Chondrocyte (in vitro differentiated cells): Measurements from ENCODE around the gene DENND4A. TPM values are rescaled to one million over a fixed set of nuclear protein-coding genes. Genes with fewer than 3 reads are reported as not detected.

ENCODE experiments used
- DNase-seq: peaks from one replicate; pipeline ENCODE4 v3.0.0; 2021; ENCODE audit warnings: mixed read lengths, low spot score
- H3K27ac Mint-ChIP-seq: one replicate; pipeline ENCODE4 v1.8.0; 2021; ENCODE audit warnings: mild to moderate bottlenecking, moderate library complexity, mixed read lengths; ENCODE audit not compliant: unreplicated experiment
- H3K27me3 Mint-ChIP-seq: 2 replicates; pipeline ENCODE4 v1.8.0; 2021; ENCODE audit warnings: low read depth, mixed read lengths
- H3K36me3 Mint-ChIP-seq: 2 replicates; pipeline ENCODE4 v1.8.0; 2021; ENCODE audit warnings: low read depth, mixed read lengths
- H3K4me1 Mint-ChIP-seq: 2 replicates; pipeline ENCODE4 v1.8.0; 2021; ENCODE audit warnings: low read depth, mild to moderate bottlenecking, mixed read lengths
- H3K4me3 Mint-ChIP-seq: one replicate; pipeline ENCODE4 v1.8.0; 2021; ENCODE audit warnings: mild to moderate bottlenecking, moderate library complexity, mixed read lengths; ENCODE audit not compliant: unreplicated experiment
- H3K9me3 Mint-ChIP-seq: 2 replicates; pipeline ENCODE4 v1.8.0; 2021; ENCODE audit warnings: low read depth, mixed read lengths
- CTCF ChIP-seq: fragments of 200-600 bp; sonication (generic); IDR thresholded peaks from 2 replicates; pipeline ENCODE4 v1.5.0; 2021; ENCODE audit warnings: antibody characterized with exemption, mild to moderate bottlenecking, moderate library complexity
- total RNA-seq: library from RNA; stranded (reverse); gene quantifications from 3 replicates; pipeline ENCODE4 v1.2.1, GENCODE V29; 2021

DENND4A gene
- total RNA-seq, 1 donor from 2014 or later: 9.7 TPM

DNA sequence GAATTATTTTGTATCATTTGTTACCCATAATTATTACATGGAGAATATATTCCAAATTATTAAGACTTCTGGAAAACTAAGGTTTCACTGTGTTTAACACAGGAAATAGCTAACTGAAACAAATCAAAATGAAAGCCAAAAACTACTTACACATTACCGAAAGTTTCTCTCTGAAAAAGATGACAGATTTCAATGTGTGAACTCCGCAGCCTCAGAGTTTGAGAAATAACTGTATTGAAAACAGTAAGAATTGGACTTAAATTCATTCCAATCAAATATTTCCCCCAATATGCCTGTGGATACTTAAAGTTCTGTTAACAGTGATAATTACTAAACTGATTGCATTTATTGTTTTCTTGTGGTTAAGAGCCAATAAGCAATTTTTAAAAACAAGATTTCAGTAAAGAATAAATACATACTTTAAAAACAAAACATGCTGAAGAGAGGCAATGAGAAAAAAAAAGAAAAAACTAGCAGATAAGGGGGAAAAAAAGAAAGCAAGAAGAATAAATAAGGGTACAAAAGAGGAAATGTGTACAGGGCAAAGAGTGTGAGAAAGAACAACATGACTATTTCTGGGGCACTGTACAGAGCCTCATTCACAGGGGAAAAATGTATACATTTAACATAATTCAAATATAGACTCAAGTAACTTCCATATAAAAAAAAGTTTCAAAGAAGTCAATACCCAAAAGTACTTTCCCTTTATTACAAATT is 30.7 kb downstream of the DENND4A start:
- no peak for TF ChIP-seq CTCF
- no peaks in the 10 kb centered on the region for H3K27me3 Mint-ChIP-seq
- no peaks in the 10 kb centered on the region for H3K36me3 Mint-ChIP-seq
- no peak for DNase-seq
- no peak overlapping the region for H3K27ac Mint-ChIP-seq
- peaks cover 15% of the 10 kb centered on the region for H3K4me1 Mint-ChIP-seq
- no peaks in the 10 kb centered on the region for H3K9me3 Mint-ChIP-seq
- H3K4me3 Mint-ChIP-seq: no peak overlapping the region

- Mint-ChIP-seq H3K27me3 (no peaks in the 10 kb centered on the region), H3K4me1 (peaks cover 15% of the 10 kb centered on the region)
Observed at GRCh38 chr15:65759441-65759840, 32.7 kb downstream of the DENND4A start.

DNA sequence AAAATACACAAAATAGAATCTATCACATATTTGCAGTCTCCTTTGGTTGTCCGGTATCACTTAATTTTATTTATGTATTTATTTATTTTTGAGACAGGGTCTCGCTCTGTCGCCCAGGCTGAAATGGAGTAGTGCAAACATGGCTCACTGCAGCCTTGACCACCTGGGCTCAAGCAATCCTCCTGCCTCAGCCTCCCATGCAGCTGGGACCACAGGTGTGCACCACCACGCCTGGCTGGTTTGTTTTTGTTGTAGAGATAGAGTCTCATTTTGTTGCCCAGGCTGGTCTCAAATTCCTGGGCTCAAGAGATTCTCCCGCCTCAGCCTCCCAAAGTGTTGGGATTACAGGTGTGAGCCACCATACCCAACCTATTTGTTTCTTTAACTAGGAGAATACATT is 33.9 kb downstream of the DENND4A start:
- Mint-ChIP-seq H3K27me3 (no peaks in the 10 kb centered on the region), H3K4me1 (peaks cover 11% of the 10 kb centered on the region), H3K4me3 (no peak overlapping the region), H3K36me3 (no peaks in the 10 kb centered on the region), H3K27ac (no peak overlapping the region), H3K9me3 (no peaks in the 10 kb centered on the region)
- DNase-seq: no peak
- TF ChIP-seq CTCF: no peak

More at GRCh38 chr15:65759441-65759840, 32.7 kb downstream of the DENND4A start:
- Mint-ChIP-seq H3K27ac (no peak overlapping the region), H3K36me3 (no peaks in the 10 kb centered on the region), H3K9me3 (no peaks in the 10 kb centered on the region), H3K4me3 (no peak overlapping the region)
- no peak for DNase-seq
- TF ChIP-seq CTCF: no peak

- no peaks in the 10 kb centered on the region for H3K36me3 Mint-ChIP-seq
- no peaks in the 10 kb centered on the region for H3K27me3 Mint-ChIP-seq
- H3K9me3 Mint-ChIP-seq: no peaks in the 10 kb centered on the region
- no peak overlapping the region for H3K27ac Mint-ChIP-seq
- H3K4me3 Mint-ChIP-seq: no peak overlapping the region
- H3K4me1 Mint-ChIP-seq: peaks cover 7% of the 10 kb centered on the region
- no peak for TF ChIP-seq CTCF
- no peak for DNase-seq
Observed at GRCh38 chr15:65757256-65757655, 34.8 kb downstream of the DENND4A start.

GRCh38 chr15:65752151-65752700 is 39.9 kb downstream of the DENND4A start:
- no peak overlapping the region for H3K27ac Mint-ChIP-seq
- H3K27me3 Mint-ChIP-seq: no peaks in the 10 kb centered on the region
- DNase-seq: no peak

More at GRCh38 chr15:65752151-65752700, 39.9 kb downstream of the DENND4A start:
- Mint-ChIP-seq H3K4me3 (no peak overlapping the region), H3K9me3 (no peaks in the 10 kb centered on the region), H3K36me3 (peaks cover 3% of the 10 kb centered on the region), H3K4me1 (no peaks in the 10 kb centered on the region)
- no peak for TF ChIP-seq CTCF
